ENCODE results near the gene KCNJ6.

The KCNJ6 gene

GRCh38 chr21:37821092-37821491 lies 95.2 kb downstream of the KCNJ6 start:
- Histone ChIP-seq H3K18ac (ENCODE audit: low read depth in 1 of 2, low read length in 2 of 2) (no peak overlapping the region), H2AK5ac (ENCODE audit: low read length, severe bottlenecking) (no peak overlapping the region), H2BK5ac (ENCODE audit: low read depth, low read length, poor library complexity, severe bottlenecking) (no peak overlapping the region), H3K14ac (ENCODE audit: low read length in 2 of 2) (no peak overlapping the region), H2BK12ac (ENCODE audit: low read length in 2 of 2) (no peak overlapping the region), H3K36me3 (ENCODE audit: control insufficient read depth in 1 of 2, insufficient read depth in 2 of 2, low read depth in 1 of 2, low read length in 2 of 2) (no peaks in the 10 kb centered on the region), H3K4ac (ENCODE audit: low read depth in 1 of 2, low read length in 2 of 2) (no peak overlapping the region), H3K4me2 (ENCODE audit: low read length, poor library complexity, severe bottlenecking) (no peak overlapping the region), H3K9me3 (ENCODE audit: control insufficient read depth, low read length) (no peaks in the 10 kb centered on the region), H3K79me1 (replicated peaks; ENCODE audit: low read length, poor library complexity, severe bottlenecking) (no peaks in the 10 kb centered on the region), H2BK15ac (ENCODE audit: low read depth, poor library complexity, severe bottlenecking) (no peak overlapping the region), H4K8ac (ENCODE audit: low read length) (no peak overlapping the region), H3K23ac (ENCODE audit: low read length in 2 of 2) (no peak overlapping the region), H3K27ac (ENCODE audit: low read length, poor library complexity, severe bottlenecking) (no peak overlapping the region), H3K4me1 (ENCODE audit: control insufficient read depth, insufficient read depth, low read depth, low read length) (peaks cover 10% of the 10 kb centered on the region), H3K9ac (ENCODE audit: low read length) (no peak overlapping the region), H3K4me3 (ENCODE audit: insufficient read depth in 1 of 2, low read depth in 1 of 2, low read length in 2 of 2) (no peak overlapping the region), H2BK120ac (ENCODE audit: low read depth, low read length) (no peak overlapping the region), H4K91ac (ENCODE audit: low read length) (no peak overlapping the region), H2AFZ (ENCODE audit: low read depth, low read length) (no peak overlapping the region), H3K27me3 (ENCODE audit: control insufficient read depth in 1 of 2, insufficient read depth in 1 of 2, low read length in 2 of 2) (peaks cover 0 to 33% of the 10 kb centered on the region in 2 experiments)
- no peak for DNase-seq
- 96% methylated on average over 1 of the region's 2 CpGs for WGBS

DNA sequence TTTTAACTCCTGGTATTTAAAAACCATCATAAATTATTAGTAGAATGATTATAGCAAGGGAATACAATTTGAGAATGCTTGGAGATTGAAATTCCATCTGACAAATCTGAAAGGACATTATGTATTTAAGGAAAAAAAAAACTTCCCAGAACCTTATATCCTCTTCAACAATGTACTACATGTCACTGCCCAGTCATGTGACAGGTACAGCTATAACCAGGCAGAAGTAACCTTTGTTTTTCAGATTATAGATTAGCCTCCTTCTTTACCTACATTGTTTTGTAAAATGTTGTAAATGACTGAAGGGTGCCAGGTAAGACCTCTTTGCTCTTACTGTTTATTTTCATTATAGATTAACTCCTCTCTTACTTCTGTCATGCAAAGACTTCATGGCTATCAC lies 96.9 kb downstream of the KCNJ6 start:
- no peak overlapping the region for H3K27ac ChIP-seq (ENCODE audit: low read length, poor library complexity, severe bottlenecking)
- peaks cover 10% of the 10 kb centered on the region for H3K4me1 ChIP-seq (ENCODE audit: control insufficient read depth, insufficient read depth, low read depth, low read length)
- no peak overlapping the region for H2BK12ac ChIP-seq (ENCODE audit: low read length in 2 of 2)
- no peak overlapping the region for H2AK5ac ChIP-seq (ENCODE audit: low read length, severe bottlenecking)
- no peak overlapping the region for H3K14ac ChIP-seq (ENCODE audit: low read length in 2 of 2)
- H4K8ac ChIP-seq (ENCODE audit: low read length): no peak overlapping the region
- no peak overlapping the region for H3K9ac ChIP-seq (ENCODE audit: low read length)
- H2BK5ac ChIP-seq (ENCODE audit: low read depth, low read length, poor library complexity, severe bottlenecking): no peak overlapping the region
- no peaks in the 10 kb centered on the region for H3K79me1 ChIP-seq (replicated peaks; ENCODE audit: low read length, poor library complexity, severe bottlenecking)
- H2BK120ac ChIP-seq (ENCODE audit: low read depth, low read length): no peak overlapping the region
- H3K23ac ChIP-seq (ENCODE audit: low read length in 2 of 2): no peak overlapping the region
- peaks cover 0 to 42% of the 10 kb centered on the region in 2 experiments for H3K27me3 ChIP-seq (ENCODE audit: control insufficient read depth in 1 of 2, insufficient read depth in 1 of 2, low read length in 2 of 2)
- no peaks in the 10 kb centered on the region for H3K9me3 ChIP-seq (ENCODE audit: control insufficient read depth, low read length)
- no peak overlapping the region for H2BK15ac ChIP-seq (ENCODE audit: low read depth, poor library complexity, severe bottlenecking)
- H3K4me2 ChIP-seq (ENCODE audit: low read length, poor library complexity, severe bottlenecking): no peak overlapping the region
- no peak overlapping the region for H3K18ac ChIP-seq (ENCODE audit: low read depth in 1 of 2, low read length in 2 of 2)
- H3K4me3 ChIP-seq (ENCODE audit: insufficient read depth in 1 of 2, low read depth in 1 of 2, low read length in 2 of 2): no peak overlapping the region
- DNase-seq: no peak
- no peak overlapping the region for H2AFZ ChIP-seq (ENCODE audit: low read depth, low read length)
- no peaks in the 10 kb centered on the region for H3K36me3 ChIP-seq (ENCODE audit: control insufficient read depth in 1 of 2, insufficient read depth in 2 of 2, low read depth in 1 of 2, low read length in 2 of 2)
- H4K91ac ChIP-seq (ENCODE audit: low read length): no peak overlapping the region
- no peak overlapping the region for H3K4ac ChIP-seq (ENCODE audit: low read depth in 1 of 2, low read length in 2 of 2)

GRCh38 chr21:37817242-37817641 lies 99.0 kb downstream of the KCNJ6 start:
- no peak overlapping the region for H2BK15ac ChIP-seq (ENCODE audit: low read depth, poor library complexity, severe bottlenecking)
- no peak overlapping the region for H3K23ac ChIP-seq (ENCODE audit: low read length in 2 of 2)
- H4K8ac ChIP-seq (ENCODE audit: low read length): no peak overlapping the region
- H3K14ac ChIP-seq (ENCODE audit: low read length in 2 of 2): no peak overlapping the region
- H2BK12ac ChIP-seq (ENCODE audit: low read length in 2 of 2): peak overlapping the region; percentile 38 to 46
- DNase-seq: no peak
- no peak overlapping the region for H3K4me2 ChIP-seq (ENCODE audit: low read length, poor library complexity, severe bottlenecking)
- H3K9me3 ChIP-seq (ENCODE audit: control insufficient read depth, low read length): peaks cover 6% of the 10 kb centered on the region
- no peak overlapping the region for H2BK5ac ChIP-seq (ENCODE audit: low read depth, low read length, poor library complexity, severe bottlenecking)
- H2BK120ac ChIP-seq (ENCODE audit: low read depth, low read length): no peak overlapping the region
- H3K27ac ChIP-seq (ENCODE audit: low read length, poor library complexity, severe bottlenecking): peak overlapping the region; percentile 43
- peak overlapping the region; percentile 50 to 58 for H3K18ac ChIP-seq (ENCODE audit: low read depth in 1 of 2, low read length in 2 of 2)
- H2AFZ ChIP-seq (ENCODE audit: low read depth, low read length): no peak overlapping the region
- H4K91ac ChIP-seq (ENCODE audit: low read length): peak overlapping the region; percentile 34
- H3K4ac ChIP-seq (ENCODE audit: low read depth in 1 of 2, low read length in 2 of 2): peak overlapping the region in 1 of 2 experiments; percentile 42
- peaks cover 8% of the 10 kb centered on the region for H3K4me1 ChIP-seq (ENCODE audit: control insufficient read depth, insufficient read depth, low read depth, low read length)
- no peak overlapping the region for H3K9ac ChIP-seq (ENCODE audit: low read length)
- H3K4me3 ChIP-seq (ENCODE audit: insufficient read depth in 1 of 2, low read depth in 1 of 2, low read length in 2 of 2): no peak overlapping the region
- peak overlapping the region; percentile 4 for H2AK5ac ChIP-seq (ENCODE audit: low read length, severe bottlenecking)
- H3K36me3 ChIP-seq (ENCODE audit: control insufficient read depth in 1 of 2, insufficient read depth in 2 of 2, low read depth in 1 of 2, low read length in 2 of 2): no peaks in the 10 kb centered on the region
- no peaks in the 10 kb centered on the region for H3K79me1 ChIP-seq (replicated peaks; ENCODE audit: low read length, poor library complexity, severe bottlenecking)
- H3K27me3 ChIP-seq (ENCODE audit: control insufficient read depth in 1 of 2, insufficient read depth in 1 of 2, low read length in 2 of 2): peaks cover 0 to 42% of the 10 kb centered on the region in 2 experiments

- H3K9me3 ChIP-seq (ENCODE audit: control insufficient read depth, low read length): peaks cover 14% of the 10 kb centered on the region
- H2BK15ac ChIP-seq (ENCODE audit: low read depth, poor library complexity, severe bottlenecking): no peak overlapping the region
- H2AFZ ChIP-seq (ENCODE audit: low read depth, low read length): no peak overlapping the region
- H2BK5ac ChIP-seq (ENCODE audit: low read depth, low read length, poor library complexity, severe bottlenecking): no peak overlapping the region
- no peak for DNase-seq
- no peak overlapping the region for H3K4ac ChIP-seq (ENCODE audit: low read depth in 1 of 2, low read length in 2 of 2)
- peaks cover 0 to 45% of the 10 kb centered on the region in 2 experiments for H3K27me3 ChIP-seq (ENCODE audit: control insufficient read depth in 1 of 2, insufficient read depth in 1 of 2, low read length in 2 of 2)
- no peak overlapping the region for H3K23ac ChIP-seq (ENCODE audit: low read length in 2 of 2)
- H3K4me1 ChIP-seq (ENCODE audit: control insufficient read depth, insufficient read depth, low read depth, low read length): peaks cover 5% of the 10 kb centered on the region
- peak overlapping the region; percentile 54 for H2BK120ac ChIP-seq (ENCODE audit: low read depth, low read length)
- no peak overlapping the region for H3K4me3 ChIP-seq (ENCODE audit: insufficient read depth in 1 of 2, low read depth in 1 of 2, low read length in 2 of 2)
- H3K4me2 ChIP-seq (ENCODE audit: low read length, poor library complexity, severe bottlenecking): no peak overlapping the region
- H2AK5ac ChIP-seq (ENCODE audit: low read length, severe bottlenecking): no peak overlapping the region
- no peaks in the 10 kb centered on the region for H3K36me3 ChIP-seq (ENCODE audit: control insufficient read depth in 1 of 2, insufficient read depth in 2 of 2, low read depth in 1 of 2, low read length in 2 of 2)
- H3K9ac ChIP-seq (ENCODE audit: low read length): no peak overlapping the region
- no peak overlapping the region for H3K14ac ChIP-seq (ENCODE audit: low read length in 2 of 2)
- no peak overlapping the region for H3K27ac ChIP-seq (ENCODE audit: low read length, poor library complexity, severe bottlenecking)
- H4K8ac ChIP-seq (ENCODE audit: low read length): no peak overlapping the region
- 92% methylated on average over 9 of the region's 9 CpGs for WGBS
- H3K18ac ChIP-seq (ENCODE audit: low read depth in 1 of 2, low read length in 2 of 2): peak overlapping the region; percentile 44 to 46
- H2BK12ac ChIP-seq (ENCODE audit: low read length in 2 of 2): peak overlapping the region in 1 of 2 experiments; percentile 29
- no peaks in the 10 kb centered on the region for H3K79me1 ChIP-seq (replicated peaks; ENCODE audit: low read length, poor library complexity, severe bottlenecking)
- peak overlapping the region; percentile 45 for H4K91ac ChIP-seq (ENCODE audit: low read length)
Measured at GRCh38 chr21:37815893-37816292, 100.4 kb downstream of the KCNJ6 start.

All from mesenchymal stem cell (in vitro differentiated cells and primary cell).